Breast epithelium (tissue), 3 donors: ENCODE results near the gene SEMA4D.

Experiments used
- CTCF ChIP-seq, 3 donors: fragments of 450-650 bp; IDR thresholded peaks; one replicate each; pipeline ENCODE4 v1.5.1; 2016 to 2017; ENCODE audit warnings: antibody characterized with exemption in 3 of 3, mild to moderate bottlenecking in 3 of 3, moderate library complexity in 3 of 3
- POLR2A ChIP-seq: fragments of 450-650 bp; IDR thresholded peaks from one replicate; pipeline ENCODE4 v1.6.1; 2016; ENCODE audit warnings: antibody characterized with exemption, mild to moderate bottlenecking, moderate library complexity

GRCh38 chr9:89486681-89487080 is 11.2 kb downstream of the SEMA4D start:
- TF ChIP-seq CTCF (IDR thresholded peaks at IDR 0.05) (no peak), POLR2A (no peak)
